Stimulated activated CD8-positive, alpha-beta memory T cell treated with anti-CD3 and anti-CD28 coated beads, Interleukin-4, amount 100 ng/mL, for 4 hours (primary cell): Measurements from ENCODE around the gene RBFOX1.

Source experiments
- DNase-seq, 2 donors: peaks; one replicate each; pipeline ENCODE4 v3.0.0-alpha.2; 2020; ENCODE audit warnings: low read depth in 2 of 2, low spot score in 1 of 2

The RBFOX1 gene

GRCh38 chr16:7755347-7755882, 422.8 kb downstream of the RBFOX1 start:
- DNase-seq: no peak
